Astrocyte (in vitro differentiated cells and primary cell): ENCODE data around the gene SCAI. TPM values are rescaled to one million over a fixed set of nuclear protein-coding genes. Genes with fewer than 3 reads are reported as not detected.
"Not testable (repeated sequence)": the region's sequence is repeated elsewhere in the genome, so short reads cannot be mapped to it uniquely, and the experiment has no call there.

Experiments
- DNase-seq: peaks from one replicate; pipeline ENCODE4 v3.0.0-alpha.2; 2010; ENCODE audit warnings: low read depth
- FAIRE-seq: peaks from 2 replicates; lab custom pipeline; 2011; peaks lifted over from hg19 to GRCh38; lab: Jason Lieb, UNC
- H2AFZ ChIP-seq: 2 replicates; pipeline ENCODE4 v1.6.0; 2012; ENCODE audit warnings: low read depth, low read length, inconsistent platforms
- H3K27ac ChIP-seq: 2 replicates; pipeline ENCODE4 v1.5.1; 2011; ENCODE audit warnings: low read depth, low read length, inconsistent platforms
- H3K27me3 ChIP-seq: 2 replicates; pipeline ENCODE4 v1.6.0; 2011; ENCODE audit warnings: low read length, inconsistent platforms; ENCODE audit not compliant: insufficient read depth
- H3K36me3 ChIP-seq: 2 replicates; pipeline ENCODE4 v1.5.1; 2011; ENCODE audit warnings: low read length, inconsistent platforms; ENCODE audit not compliant: insufficient read depth
- H3K4me1 ChIP-seq: 2 replicates; pipeline ENCODE4 v1.5.1; 2011; ENCODE audit warnings: low read length, inconsistent platforms; ENCODE audit not compliant: insufficient read depth
- H3K4me2 ChIP-seq: 2 replicates; pipeline ENCODE4 v1.6.0; 2012; ENCODE audit warnings: low read length, inconsistent platforms
- H3K4me3 ChIP-seq: 2 replicates; pipeline ENCODE4 v1.5.1; 2011; ENCODE audit warnings: low read depth, mild to moderate bottlenecking, low read length, inconsistent platforms; ENCODE audit not compliant: insufficient read depth
- H3K79me2 ChIP-seq: 2 replicates; pipeline ENCODE4 v1.6.0; 2012; ENCODE audit warnings: mild to moderate bottlenecking, low read length, inconsistent platforms; ENCODE audit not compliant: insufficient read depth
- H3K9ac ChIP-seq: 2 replicates; pipeline ENCODE4 v1.6.0; 2012; ENCODE audit warnings: mild to moderate bottlenecking, low read length, inconsistent platforms
- H3K9me3 ChIP-seq: 2 replicates; pipeline ENCODE4 v1.5.1; 2012; ENCODE audit warnings: low read depth, mild to moderate bottlenecking, low read length, inconsistent platforms; ENCODE audit not compliant: insufficient read depth
- H4K20me1 ChIP-seq: 2 replicates; pipeline ENCODE4 v1.6.0; 2012; ENCODE audit warnings: low read length, inconsistent platforms; ENCODE audit not compliant: insufficient read depth
- H3K27ac Mint-ChIP-seq: one replicate; pipeline ENCODE4 v1.8.0; 2021; ENCODE audit warnings: mild to moderate bottlenecking, mixed read lengths; ENCODE audit not compliant: unreplicated experiment
- H3K27me3 Mint-ChIP-seq: one replicate; pipeline ENCODE4 v1.8.0; 2021; ENCODE audit warnings: low read depth, mixed read lengths; ENCODE audit not compliant: unreplicated experiment
- H3K36me3 Mint-ChIP-seq: one replicate; pipeline ENCODE4 v1.8.0; 2021; ENCODE audit warnings: low read depth, mixed read lengths; ENCODE audit not compliant: unreplicated experiment
- H3K4me1 Mint-ChIP-seq: one replicate; pipeline ENCODE4 v1.8.0; 2021; ENCODE audit warnings: low read depth, mixed read lengths; ENCODE audit not compliant: unreplicated experiment
- H3K4me3 Mint-ChIP-seq: one replicate; pipeline ENCODE4 v1.8.0; 2021; ENCODE audit warnings: mild to moderate bottlenecking, moderate library complexity, mixed read lengths; ENCODE audit not compliant: unreplicated experiment
- H3K9me3 Mint-ChIP-seq: one replicate; pipeline ENCODE4 v1.8.0; 2021; ENCODE audit warnings: mild to moderate bottlenecking, mixed read lengths; ENCODE audit not compliant: unreplicated experiment
- CTCF ChIP-seq: IDR thresholded peaks from 2 replicates; pipeline ENCODE4 v1.5.1; 2011; ENCODE audit warnings: low read depth, mild to moderate bottlenecking, inconsistent platforms, low read length, moderate library complexity; ENCODE audit not compliant: insufficient read depth
- EZH2 ChIP-seq: IDR thresholded peaks from 2 replicates; pipeline ENCODE4 v1.6.1; 2012; ENCODE audit warnings: mild to moderate bottlenecking, low read length, inconsistent platforms; ENCODE audit not compliant: insufficient read depth
- total RNA-seq: library from RNA; stranded (reverse); gene quantifications from 2 replicates; pipeline ENCODE4 v1.2.1, GENCODE V29; 2021

SCAI gene
- total RNA-seq, 1 donor from 2014 or later = 6.8 TPM

DNA sequence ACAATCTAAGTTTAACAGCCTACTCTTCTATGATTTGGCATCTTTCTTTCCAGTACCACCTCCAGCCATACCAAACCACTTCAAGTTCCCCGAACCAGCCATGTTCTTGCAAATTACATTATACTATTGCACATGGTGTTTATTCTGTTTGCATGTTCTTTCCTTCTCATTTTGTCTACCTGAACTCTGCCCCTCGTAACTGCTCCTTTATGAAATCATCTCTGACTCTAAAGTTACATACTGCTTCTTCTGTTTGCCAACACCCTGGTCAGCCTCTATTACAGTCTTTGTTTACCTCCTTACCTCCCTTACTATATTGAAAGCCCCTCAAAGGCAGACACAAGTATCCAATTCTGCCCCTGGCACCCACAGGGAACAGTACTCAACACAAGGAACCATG, 40.2 kb upstream of the SCAI start:
- Histone ChIP-seq H3K79me2 (peaks cover 98% of the 10 kb centered on the region), H2AFZ (no peak overlapping the region), H3K27me3 (no peaks in the 10 kb centered on the region), H3K4me3 (no peak overlapping the region), H3K9ac (no peak overlapping the region), H3K36me3 (no peaks in the 10 kb centered on the region), H4K20me1 (peaks cover 67% of the 10 kb centered on the region), H3K9me3 (no peaks in the 10 kb centered on the region), H3K4me1 (peaks cover 9% of the 10 kb centered on the region), H3K27ac (peak overlapping the region; percentile 23), H3K4me2 (peak overlapping the region; percentile 27)
- H3K27ac Mint-ChIP-seq = no peak overlapping the region
- no peak for TF ChIP-seq EZH2
- no peaks in the 10 kb centered on the region for H3K9me3 Mint-ChIP-seq
- H3K27me3 Mint-ChIP-seq = no peaks in the 10 kb centered on the region
- peaks cover 17% of the 10 kb centered on the region for H3K4me1 Mint-ChIP-seq
- FAIRE-seq = no peak
- no peak overlapping the region for H3K4me3 Mint-ChIP-seq
- DNase-seq = no peak
- H3K36me3 Mint-ChIP-seq = no peaks in the 10 kb centered on the region

GRCh38 chr9:125183054-125183453, 39.7 kb upstream of the SCAI start:
- Histone ChIP-seq H3K9me3 (no peaks in the 10 kb centered on the region), H3K27me3 (no peaks in the 10 kb centered on the region), H2AFZ (no peak overlapping the region), H4K20me1 (peaks cover 72% of the 10 kb centered on the region), H3K4me3 (no peak overlapping the region), H3K9ac (no peak overlapping the region), H3K27ac (no peak overlapping the region), H3K79me2 (peaks cover 98% of the 10 kb centered on the region), H3K36me3 (no peaks in the 10 kb centered on the region), H3K4me1 (peaks cover 9% of the 10 kb centered on the region), H3K4me2 (peak overlapping the region; percentile 27)
- Mint-ChIP-seq H3K27me3 (no peaks in the 10 kb centered on the region), H3K4me1 (peaks cover 16% of the 10 kb centered on the region), H3K36me3 (no peaks in the 10 kb centered on the region), H3K4me3 (no peak overlapping the region), H3K27ac (no peak overlapping the region), H3K9me3 (no peaks in the 10 kb centered on the region)
- DNase-seq = peak; percentile 63
- FAIRE-seq = no peak
- TF ChIP-seq EZH2 = no peak
- no peak for TF ChIP-seq CTCF

DNA sequence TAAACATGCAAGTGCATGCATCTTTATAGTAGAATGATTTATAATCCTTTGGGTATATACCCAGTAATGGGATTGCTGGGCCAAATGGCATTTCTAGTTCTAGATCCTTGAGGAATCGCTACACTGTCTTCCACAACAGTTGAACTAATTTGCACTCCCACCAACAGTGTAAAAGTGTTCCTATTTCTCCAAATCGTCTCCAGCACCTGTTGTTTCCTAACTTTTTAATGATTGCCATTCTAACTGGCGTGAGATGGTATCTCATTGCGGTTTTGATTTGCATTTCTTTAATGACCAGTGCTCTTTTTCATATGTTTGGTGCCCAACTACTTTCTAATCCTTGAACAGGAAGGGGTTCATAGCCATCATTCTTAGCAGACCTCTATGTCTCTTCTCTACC, 38.4 kb upstream of the SCAI start:
- DNase-seq, H3K4me3 ChIP-seq, H3K27me3 Mint-ChIP-seq, H3K4me3 Mint-ChIP-seq, H3K36me3 ChIP-seq, H3K4me2 ChIP-seq, H3K27ac ChIP-seq, FAIRE-seq, H3K9me3 Mint-ChIP-seq, H3K36me3 Mint-ChIP-seq, H2AFZ ChIP-seq, H3K4me1 ChIP-seq, H3K27me3 ChIP-seq, H3K9ac ChIP-seq, H3K9me3 ChIP-seq, H3K27ac Mint-ChIP-seq, H3K4me1 Mint-ChIP-seq: not testable (repeated sequence)
- H3K79me2 ChIP-seq = peaks cover 99% of the 10 kb centered on the region
- peaks cover 72% of the 10 kb centered on the region for H4K20me1 ChIP-seq
